D721Med (cell line): ENCODE measurements around the gene CCNF.
"Not testable (repeated sequence)": the region's sequence is repeated elsewhere in the genome, so short reads cannot be mapped to it uniquely, and the experiment has no call there.

ENCODE experiments used
- DNase-seq: peaks from one replicate; pipeline ENCODE4 v3.0.0; 2011; ENCODE audit warnings: low spot score; ENCODE audit not compliant: insufficient read length
- FAIRE-seq: peaks from 2 replicates; lab custom pipeline; 2011; peaks lifted over from hg19 to GRCh38; lab: Jason Lieb, UNC
- CTCF ChIP-seq: IDR thresholded peaks from 2 replicates; pipeline ENCODE4 v1.5.1; 2012; ENCODE audit warnings: mild to moderate bottlenecking, control low read depth; ENCODE audit not compliant: insufficient read depth; ENCODE audit errors: missing control alignments

CCNF gene

GRCh38 chr16:2476741-2477140 is 47.5 kb downstream of the CCNF start:
- FAIRE-seq (no peak), DNase-seq (no peak)
- TF ChIP-seq CTCF: no peak

- no peak for DNase-seq
- no peak for FAIRE-seq
- no peak for TF ChIP-seq CTCF
Observed at GRCh38 chr16:2477327-2477726, 48.1 kb downstream of the CCNF start.

GRCh38 chr16:2478279-2478678 is 49.0 kb downstream of the CCNF start:
- no peak for FAIRE-seq
- DNase-seq: no peak
- TF ChIP-seq CTCF: no peak

- FAIRE-seq, DNase-seq: not testable (repeated sequence)
Observed at GRCh38 chr16:2479996-2480395, 50.7 kb downstream of the CCNF start.

GRCh38 chr16:2480948-2481347 is 51.7 kb downstream of the CCNF start:
- TF ChIP-seq CTCF: no peak
- FAIRE-seq: no peak
- DNase-seq: no peak

GRCh38 chr16:2481676-2482075 is 52.4 kb downstream of the CCNF start:
- FAIRE-seq: no peak
- no peak for DNase-seq

GRCh38 chr16:2482249-2482648 is 53.0 kb downstream of the CCNF start:
- TF ChIP-seq CTCF: no peak
- FAIRE-seq (no peak), DNase-seq (no peak)

More at GRCh38 chr16:2481676-2482075, 52.4 kb downstream of the CCNF start:
- no peak for TF ChIP-seq CTCF
